Measurements from ENCODE around the gene SSNA1.
A peak's percentile ranks its signal among the peaks of the same experiment; 100 is the strongest.

Gene SSNA1

DNA sequence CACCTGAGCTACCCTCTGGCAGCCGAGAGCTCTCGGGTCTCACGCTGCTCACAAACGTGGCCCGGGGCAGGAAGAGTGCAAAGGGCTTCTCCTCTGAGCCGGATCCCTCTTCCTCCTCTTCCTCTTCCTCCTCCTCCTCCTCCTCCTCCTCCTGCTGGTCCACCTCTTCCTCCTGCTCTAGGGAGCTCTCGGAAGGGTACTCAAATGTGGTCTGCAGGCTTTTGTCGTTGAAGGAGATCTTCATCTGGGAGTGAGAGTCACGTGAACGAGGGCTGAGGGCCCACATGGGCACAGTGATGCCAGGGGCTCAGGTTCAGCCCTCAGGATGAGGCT is 3.9 kb downstream of the SSNA1 start:
- Histone ChIP-seq H3K27me3 (ENCODE audit: insufficient read depth, low read length) (no peaks in the 10 kb centered on the region), H3K4me1 (ENCODE audit: insufficient read depth, low read length) (peaks cover 5% of the 10 kb centered on the region; the same call in 1 of the 2 replicates), H3K27ac (ENCODE audit: low read length) (no peak overlapping the region), H3K36me3 (ENCODE audit: insufficient read depth, low read depth, low read length) (peaks cover 4% of the 10 kb centered on the region; the same call in 1 of the 2 replicates), H3K9me3 (ENCODE audit: insufficient read depth, low read depth, low read length) (no peaks in the 10 kb centered on the region), H3K9ac (ENCODE audit: low read depth, low read length) (no peak overlapping the region), H3K4me3 (ENCODE audit: low read length) (no peak overlapping the region)

GRCh38 chr9:137192859-137193258 is 4.4 kb downstream of the SSNA1 start:
- H3K4me3 ChIP-seq (ENCODE audit: low read length): no peak overlapping the region
- peaks cover 4% of the 10 kb centered on the region; the same call in 1 of the 2 replicates for H3K36me3 ChIP-seq (ENCODE audit: insufficient read depth, low read depth, low read length)
- no peaks in the 10 kb centered on the region for H3K27me3 ChIP-seq (ENCODE audit: insufficient read depth, low read length)
- no peak overlapping the region for H3K27ac ChIP-seq (ENCODE audit: low read length)
- H3K9ac ChIP-seq (ENCODE audit: low read depth, low read length): no peak overlapping the region
- H3K4me1 ChIP-seq (ENCODE audit: insufficient read depth, low read length): peaks cover 5% of the 10 kb centered on the region; the same call in 1 of the 2 replicates
- no peaks in the 10 kb centered on the region for H3K9me3 ChIP-seq (ENCODE audit: insufficient read depth, low read depth, low read length)

- Histone ChIP-seq H3K4me1 (ENCODE audit: insufficient read depth, low read length) (peaks cover 5% of the 10 kb centered on the region; the same call in 1 of the 2 replicates), H3K4me3 (ENCODE audit: low read length) (no peak overlapping the region), H3K9ac (ENCODE audit: low read depth, low read length) (no peak overlapping the region), H3K36me3 (ENCODE audit: insufficient read depth, low read depth, low read length) (peaks cover 4% of the 10 kb centered on the region; the same call in 1 of the 2 replicates), H3K9me3 (ENCODE audit: insufficient read depth, low read depth, low read length) (no peaks in the 10 kb centered on the region), H3K27me3 (ENCODE audit: insufficient read depth, low read length) (no peaks in the 10 kb centered on the region), H3K27ac (ENCODE audit: low read length) (no peak overlapping the region)
These were observed 5.3 kb downstream of the SSNA1 start for GRCh38 chr9:137193771-137194170.

DNA sequence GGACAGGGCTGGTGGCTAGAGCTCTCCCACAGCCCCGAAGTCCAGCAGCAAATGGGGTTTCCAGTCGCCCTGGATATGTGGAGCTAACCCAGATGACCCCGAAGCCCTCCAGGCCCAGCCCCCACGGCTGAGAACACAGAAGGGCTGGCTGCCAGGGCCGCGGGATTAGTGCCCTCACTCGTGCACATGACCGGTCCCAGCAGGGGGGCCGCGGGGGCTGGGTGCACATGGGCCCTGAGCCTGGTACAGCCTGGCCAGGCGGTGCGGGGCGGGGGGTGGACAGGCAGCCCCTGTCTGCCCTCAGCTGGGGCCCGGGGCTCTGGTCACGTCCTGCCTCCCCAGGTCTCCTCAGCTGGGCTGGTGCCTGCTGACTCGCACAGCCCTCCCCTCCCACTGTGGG is 5.9 kb downstream of the SSNA1 start:
- peaks cover 4% of the 10 kb centered on the region; the same call in 1 of the 2 replicates for H3K4me1 ChIP-seq (ENCODE audit: insufficient read depth, low read length)
- H3K27me3 ChIP-seq (ENCODE audit: insufficient read depth, low read length): no peaks in the 10 kb centered on the region
- H3K9ac ChIP-seq (ENCODE audit: low read depth, low read length): no peak overlapping the region
- H3K9me3 ChIP-seq (ENCODE audit: insufficient read depth, low read depth, low read length): no peaks in the 10 kb centered on the region
- no peak overlapping the region for H3K27ac ChIP-seq (ENCODE audit: low read length)
- H3K4me3 ChIP-seq (ENCODE audit: low read length): no peak overlapping the region
- peaks cover 4% of the 10 kb centered on the region; the same call in 1 of the 2 replicates for H3K36me3 ChIP-seq (ENCODE audit: insufficient read depth, low read depth, low read length)

DNA sequence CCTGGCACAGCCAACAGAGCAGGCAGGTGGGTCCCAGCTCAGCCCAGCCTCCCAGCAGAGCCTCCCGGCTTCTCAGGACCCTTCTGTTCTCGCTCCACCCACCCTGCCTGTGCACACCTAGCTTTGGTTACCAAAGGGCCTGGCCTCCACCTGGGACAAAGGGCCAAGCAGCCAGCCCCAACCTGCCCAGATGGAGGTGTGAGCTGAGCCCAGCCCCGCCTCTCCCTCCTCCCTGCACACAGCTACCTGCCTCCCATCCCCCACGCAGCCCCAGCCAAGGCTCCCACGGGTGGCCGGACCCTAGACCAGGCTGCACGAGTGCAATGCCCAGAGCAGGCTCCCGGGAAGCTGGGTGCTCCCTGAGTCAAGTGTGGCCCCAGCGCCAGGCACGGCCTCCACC is 6.4 kb downstream of the SSNA1 start:
- H3K36me3 ChIP-seq (ENCODE audit: insufficient read depth, low read depth, low read length): peaks cover 4% of the 10 kb centered on the region; the same call in 1 of the 2 replicates
- H3K9me3 ChIP-seq (ENCODE audit: insufficient read depth, low read depth, low read length): no peaks in the 10 kb centered on the region
- H3K9ac ChIP-seq (ENCODE audit: low read depth, low read length): no peak overlapping the region
- no peaks in the 10 kb centered on the region for H3K4me1 ChIP-seq (ENCODE audit: insufficient read depth, low read length)
- no peak overlapping the region for H3K27ac ChIP-seq (ENCODE audit: low read length)
- H3K4me3 ChIP-seq (ENCODE audit: low read length): no peak overlapping the region
- H3K27me3 ChIP-seq (ENCODE audit: insufficient read depth, low read length): no peaks in the 10 kb centered on the region

- H3K27me3 ChIP-seq (ENCODE audit: insufficient read depth, low read length): no peaks in the 10 kb centered on the region
- H3K4me3 ChIP-seq (ENCODE audit: low read length): no peak overlapping the region
- peaks cover 4% of the 10 kb centered on the region; the same call in 1 of the 2 replicates for H3K36me3 ChIP-seq (ENCODE audit: insufficient read depth, low read depth, low read length)
- no peak overlapping the region for H3K9ac ChIP-seq (ENCODE audit: low read depth, low read length)
- H3K9me3 ChIP-seq (ENCODE audit: insufficient read depth, low read depth, low read length): no peaks in the 10 kb centered on the region
- no peak overlapping the region for H3K27ac ChIP-seq (ENCODE audit: low read length)
- H3K4me1 ChIP-seq (ENCODE audit: insufficient read depth, low read length): no peaks in the 10 kb centered on the region
These were observed 7.2 kb downstream of the SSNA1 start for GRCh38 chr9:137195525-137196220.

GRCh38 chr9:137198051-137198901 is 9.8 kb downstream of the SSNA1 start:
- Histone ChIP-seq H3K9ac (ENCODE audit: low read depth, low read length) (no peak overlapping the region), H3K9me3 (ENCODE audit: insufficient read depth, low read depth, low read length) (no peaks in the 10 kb centered on the region), H3K4me1 (ENCODE audit: insufficient read depth, low read length) (0 out of 2 replicates have a peak, but pooled peaks cover 2% of the 10 kb centered on the region), H3K36me3 (ENCODE audit: insufficient read depth, low read depth, low read length) (no peaks in the 10 kb centered on the region), H3K27me3 (ENCODE audit: insufficient read depth, low read length) (no peaks in the 10 kb centered on the region), H3K4me3 (ENCODE audit: low read length) (no peak overlapping the region), H3K27ac (ENCODE audit: low read length) (no peak overlapping the region)

DNA sequence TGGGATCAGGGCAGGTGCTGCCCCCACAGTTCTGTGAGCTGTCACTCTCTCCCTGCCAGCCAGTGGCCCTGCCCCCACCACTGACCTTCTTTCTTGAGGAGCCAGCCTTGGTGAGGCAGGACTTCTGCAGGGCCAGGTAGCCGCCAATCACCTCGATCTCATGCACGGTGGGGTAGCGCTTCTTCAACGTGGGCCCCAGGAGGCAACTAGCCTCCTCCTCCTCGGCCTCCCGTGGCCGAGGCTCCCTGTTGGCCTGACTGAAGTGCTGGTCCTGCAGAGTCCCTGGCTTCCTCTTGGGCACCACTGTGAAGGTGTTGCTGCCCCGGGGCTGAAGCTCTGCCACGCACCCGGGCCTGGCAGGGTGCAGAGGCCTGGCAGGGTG is 10.4 kb downstream of the SSNA1 start:
- Histone ChIP-seq H3K9ac (ENCODE audit: low read depth, low read length) (no peak overlapping the region), H3K27ac (ENCODE audit: low read length) (no peak overlapping the region), H3K27me3 (ENCODE audit: insufficient read depth, low read length) (no peaks in the 10 kb centered on the region), H3K36me3 (ENCODE audit: insufficient read depth, low read depth, low read length) (no peaks in the 10 kb centered on the region), H3K9me3 (ENCODE audit: insufficient read depth, low read depth, low read length) (no peaks in the 10 kb centered on the region), H3K4me3 (ENCODE audit: low read length) (no peak overlapping the region; the same call in 1 of the 2 replicates), H3K4me1 (ENCODE audit: insufficient read depth, low read length) (0 out of 2 replicates have a peak, but pooled peaks cover 2% of the 10 kb centered on the region)

DNA sequence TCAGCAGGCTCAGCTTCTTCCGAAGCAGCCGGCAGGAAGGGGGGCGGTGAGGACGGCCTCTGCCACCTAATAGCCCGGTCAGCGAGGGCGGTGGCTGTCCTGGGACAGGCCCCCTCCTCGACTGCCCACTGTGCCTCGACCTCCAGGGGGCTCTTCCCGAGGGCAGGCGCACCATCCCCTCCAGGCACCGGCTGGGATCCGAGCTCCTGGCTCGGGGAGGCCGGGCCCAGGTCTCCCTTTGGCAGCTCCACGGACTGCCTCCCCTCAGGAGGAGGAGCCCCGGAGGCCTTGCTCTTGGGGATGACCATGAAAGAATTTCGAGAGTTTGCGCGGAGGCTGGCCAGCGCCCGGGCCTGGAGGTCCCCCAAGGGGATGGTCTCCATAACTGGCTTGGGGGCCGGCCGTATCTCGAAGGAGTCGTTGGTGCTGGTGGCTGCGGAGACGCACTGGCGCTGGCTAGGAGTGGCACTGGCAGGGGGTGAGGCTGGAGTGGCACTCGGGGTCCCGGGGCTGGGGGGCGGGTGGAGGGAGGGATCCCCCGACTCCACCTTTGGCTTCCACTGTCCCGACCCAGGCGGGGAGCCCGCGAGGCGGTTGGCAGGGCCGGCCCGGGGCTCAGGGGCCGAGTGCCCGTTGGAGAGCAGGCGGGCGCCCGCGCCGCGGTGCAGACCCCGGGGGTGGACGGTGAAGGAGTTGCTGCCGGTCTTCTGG is 11.1 kb downstream of the SSNA1 start:
- Histone ChIP-seq H3K36me3 (ENCODE audit: insufficient read depth, low read depth, low read length) (no peaks in the 10 kb centered on the region), H3K4me1 (ENCODE audit: insufficient read depth, low read length) (peaks cover 2% of the 10 kb centered on the region; the same call in 1 of the 2 replicates), H3K9ac (ENCODE audit: low read depth, low read length) (no peak overlapping the region), H3K4me3 (ENCODE audit: low read length) (peak overlapping the region; percentile 49; the same call in 1 of the 2 replicates), H3K9me3 (ENCODE audit: insufficient read depth, low read depth, low read length) (no peaks in the 10 kb centered on the region), H3K27me3 (ENCODE audit: insufficient read depth, low read length) (no peaks in the 10 kb centered on the region), H3K27ac (ENCODE audit: low read length) (no peak overlapping the region)

DNA sequence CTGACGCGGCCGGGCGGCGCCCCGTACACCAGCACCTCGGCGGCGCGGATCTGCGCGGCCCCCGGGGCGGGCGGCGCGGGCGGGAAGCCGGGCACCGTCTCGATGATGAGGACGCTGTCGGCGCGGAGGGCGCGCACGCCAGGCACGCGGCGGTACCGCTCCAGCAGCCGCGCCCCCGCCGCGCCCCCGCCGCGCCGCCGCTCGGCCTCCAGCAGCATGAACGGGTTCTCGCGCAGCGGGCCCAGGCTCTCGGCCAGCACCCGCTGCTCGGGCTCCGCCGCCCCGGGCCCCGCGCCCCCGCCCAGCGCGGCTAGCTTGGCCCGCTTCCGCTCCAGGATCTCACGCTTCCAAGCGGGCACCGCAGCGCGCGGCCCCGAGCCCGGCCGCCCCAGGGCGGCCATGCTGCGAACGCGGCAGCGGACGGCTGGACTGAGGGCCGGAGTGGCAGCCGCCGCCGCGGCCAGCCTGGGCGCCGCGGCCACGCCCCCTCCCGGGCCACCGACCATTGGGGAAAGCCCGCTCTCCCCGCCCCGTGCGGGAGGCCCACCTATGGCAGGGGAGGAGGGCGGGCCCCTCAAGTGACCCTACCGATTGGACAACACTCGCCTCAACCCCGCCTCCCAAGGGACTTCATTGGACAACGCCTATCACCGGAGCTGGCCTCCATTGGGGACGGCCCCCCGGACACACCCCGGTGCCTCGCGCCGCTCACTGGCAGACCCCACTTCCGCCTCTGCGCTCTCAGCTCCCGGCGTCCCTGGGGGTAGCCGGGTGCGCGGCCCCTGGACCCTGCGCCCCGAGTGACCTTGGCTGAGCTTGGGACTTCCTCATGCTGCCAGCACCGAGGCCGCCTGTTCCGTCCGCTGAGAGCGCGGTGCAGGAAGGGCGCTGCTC is 12.1 kb downstream of the SSNA1 start, which contains the start of gene TPRN:
TPRN (minus strand) TSS at position 431 of the 894 bp plus-strand sequence; CDS start at position 401, 30 bp downstream.
- Histone ChIP-seq H3K4me1 (ENCODE audit: insufficient read depth, low read length) (peaks cover 2% of the 10 kb centered on the region; the same call in 1 of the 2 replicates), H3K27ac (ENCODE audit: low read length) (peak within 1 kb of the TSS; percentile 55)

More for the DNA sequence above, 12.1 kb downstream of the SSNA1 start, which contains the start of gene TPRN:
- H3K4me3 ChIP-seq (ENCODE audit: low read length): peak within 1 kb of the TSS; percentile 87
- H3K36me3 ChIP-seq (ENCODE audit: insufficient read depth, low read depth, low read length): no peaks in the 10 kb centered on the region
- H3K27me3 ChIP-seq (ENCODE audit: insufficient read depth, low read length): no peaks in the 10 kb centered on the region
- H3K9me3 ChIP-seq (ENCODE audit: insufficient read depth, low read depth, low read length): no peaks in the 10 kb centered on the region
- peak within 1 kb of the TSS; percentile 88 for H3K9ac ChIP-seq (ENCODE audit: low read depth, low read length)

All from iPS-20b (cell line).